ENCODE measurements around the gene BRAF.

- TF ChIP-seq, protein P1, sequence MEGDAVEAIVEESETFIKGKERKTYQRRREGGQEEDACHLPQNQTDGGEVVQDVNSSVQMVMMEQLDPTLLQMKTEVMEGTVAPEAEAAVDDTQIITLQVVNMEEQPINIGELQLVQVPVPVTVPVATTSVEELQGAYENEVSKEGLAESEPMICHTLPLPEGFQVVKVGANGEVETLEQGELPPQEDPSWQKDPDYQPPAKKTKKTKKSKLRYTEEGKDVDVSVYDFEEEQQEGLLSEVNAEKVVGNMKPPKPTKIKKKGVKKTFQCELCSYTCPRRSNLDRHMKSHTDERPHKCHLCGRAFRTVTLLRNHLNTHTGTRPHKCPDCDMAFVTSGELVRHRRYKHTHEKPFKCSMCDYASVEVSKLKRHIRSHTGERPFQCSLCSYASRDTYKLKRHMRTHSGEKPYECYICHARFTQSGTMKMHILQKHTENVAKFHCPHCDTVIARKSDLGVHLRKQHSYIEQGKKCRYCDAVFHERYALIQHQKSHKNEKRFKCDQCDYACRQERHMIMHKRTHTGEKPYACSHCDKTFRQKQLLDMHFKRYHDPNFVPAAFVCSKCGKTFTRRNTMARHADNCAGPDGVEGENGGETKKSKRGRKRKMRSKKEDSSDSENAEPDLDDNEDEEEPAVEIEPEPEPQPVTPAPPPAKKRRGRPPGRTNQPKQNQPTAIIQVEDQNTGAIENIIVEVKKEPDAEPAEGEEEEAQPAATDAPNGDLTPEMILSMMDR (IDR thresholded peaks at IDR 0.05) = no peak
- TF ChIP-seq POLR2A (IDR thresholded peaks at IDR 0.05) (no peak), EP300 (IDR thresholded peaks at IDR 0.05) (no peak)
These were observed 154.9 kb downstream of the BRAF start for GRCh38 chr7:140769852-140770251.

Measured in tibial nerve (tissue), 4 donors.